Posterior cingulate gyrus (tissue), 11 donors: Measurements from ENCODE around the gene STOX2.
"Not testable (repeated sequence)": the region's sequence is repeated elsewhere in the genome, so short reads cannot be mapped to it uniquely, and the experiment has no call there.

Source experiments
- DNase-seq, 10 donors: peaks; one replicate each; pipeline versions ENCODE4 v3.0.0 to v3.0.0-alpha.2; 2020 to 2021; ENCODE audit warnings: mixed read lengths in 3 of 10
- intact Hi-C: fragments of 100-400 bp; cut with DNase I; formaldehyde crosslinking; loops from one replicate; pipeline ENCODE4 v1.15.1; 2023

The STOX2 gene

GRCh38 chr4:183932576-183932975 is 27.5 kb downstream of the STOX2 start:
- intact Hi-C loops = no loop called here
- DNase-seq = no peak

- intact Hi-C loops = no loop called here
- no peak for DNase-seq
These were observed 29.7 kb downstream of the STOX2 start for GRCh38 chr4:183934761-183935160.

GRCh38 chr4:183935355-183936005 is 30.4 kb downstream of the STOX2 start:
- intact Hi-C loops = no loop called here

GRCh38 chr4:183936047-183936446 is 30.9 kb downstream of the STOX2 start:
- DNase-seq = no peak
- intact Hi-C loops = no loop called here

More at GRCh38 chr4:183935355-183936005, 30.4 kb downstream of the STOX2 start:
- DNase-seq = no peak

GRCh38 chr4:183936574-183937345 is 31.7 kb downstream of the STOX2 start:
- intact Hi-C loops = no loop called here
- no peak for DNase-seq

- intact Hi-C loops = no loop called here
- DNase-seq = no peak
These were observed 35.8 kb downstream of the STOX2 start for GRCh38 chr4:183940864-183941263.

GRCh38 chr4:183941964-183942363 is 36.9 kb downstream of the STOX2 start:
- no peak for DNase-seq
- intact Hi-C loops = no loop called here

GRCh38 chr4:183945741-183946140 is 40.6 kb downstream of the STOX2 start:
- no peak for DNase-seq
- intact Hi-C loops = no loop called here

- intact Hi-C loops = no loop called here
- peak in 1 of 10 donors; percentile 12 for DNase-seq
These were observed 45.4 kb downstream of the STOX2 start for GRCh38 chr4:183950536-183950935.

GRCh38 chr4:183952652-183953051 is 47.5 kb downstream of the STOX2 start:
- intact Hi-C loops, DNase-seq: not testable (repeated sequence)

- intact Hi-C loops = loop anchor here (2.0 kb wide), 1 partner anchor 55 kb away; the partner anchor contains the start of gene STOX2
- DNase-seq = no peak
These were observed 54.4 kb downstream of the STOX2 start for GRCh38 chr4:183959319-183960045.

GRCh38 chr4:183960046-183960420 is 54.9 kb downstream of the STOX2 start:
- peak; percentile 79 to 98 (median 87) for DNase-seq
- intact Hi-C loops = loop anchor here (2.0 kb wide), 1 partner anchor 55 kb away; the partner anchor contains the start of gene STOX2

GRCh38 chr4:183960962-183961541 is 55.9 kb downstream of the STOX2 start:
- DNase-seq = peak in 4 of 10 donors; percentile 26 to 82 (median 59)
- intact Hi-C loops = loop anchor here (2.0 kb wide), 1 partner anchor 56 kb away; the partner anchor contains the start of gene STOX2

GRCh38 chr4:183961795-183962194 is 56.7 kb downstream of the STOX2 start:
- intact Hi-C loops = loop anchor here (2.0 kb wide), 1 partner anchor 57 kb away; the partner anchor contains the start of gene STOX2
- DNase-seq = no peak

GRCh38 chr4:183962419-183962818 is 57.3 kb downstream of the STOX2 start:
- intact Hi-C loops = no loop called here

GRCh38 chr4:183966371-183966770 is 61.3 kb downstream of the STOX2 start:
- intact Hi-C loops = no loop called here
- no peak for DNase-seq

More at GRCh38 chr4:183962419-183962818, 57.3 kb downstream of the STOX2 start:
- no peak for DNase-seq

- DNase-seq = no peak
- intact Hi-C loops = no loop called here
These were observed 62.2 kb downstream of the STOX2 start for GRCh38 chr4:183967266-183967665.

GRCh38 chr4:183968502-183968901 is 63.4 kb downstream of the STOX2 start:
- intact Hi-C loops = no loop called here
- no peak for DNase-seq

GRCh38 chr4:183968931-183969330 is 63.8 kb downstream of the STOX2 start:
- intact Hi-C loops = no loop called here
- DNase-seq = no peak

GRCh38 chr4:183969596-183969995 is 64.5 kb downstream of the STOX2 start:
- intact Hi-C loops = no loop called here
- DNase-seq = no peak
